Stomach (tissue), 9 donors: ENCODE results near the gene RPUSD4. TPM values are rescaled to one million over a fixed set of nuclear protein-coding genes. Genes with fewer than 3 reads are reported as not detected.

ENCODE experiments used
- DNase-seq, 2 donors: peaks; one replicate each; pipeline versions ENCODE4 v3.0.0 to v3.0.0-alpha.2; 2013 to 2019
- H3K27ac ChIP-seq, 5 donors: fragments of 200-600 bp in 4 of 5; sonication (generic) in 4 of 5; one replicate each; pipeline ENCODE4 v1.5.1; 2013 to 2019; ENCODE audit warnings: mild to moderate bottlenecking in 1 of 5, moderate library complexity in 1 of 5
- H3K27me3 ChIP-seq, 3 donors: fragments of 200-600 bp; sonication (generic); one replicate each; pipeline ENCODE4 v1.5.1; 2017 to 2019; ENCODE audit warnings: mixed run types in 1 of 3
- H3K36me3 ChIP-seq, 4 donors: fragments of 200-600 bp; sonication (generic); 1 replicate in 3 of 4; 2 replicates in 1 of 4; pipeline ENCODE4 v1.5.1; 2016 to 2019
- H3K4me1 ChIP-seq, 4 donors: fragments of 200-600 bp; sonication (generic); one replicate each; pipeline ENCODE4 v1.5.1; 2016 to 2019
- H3K4me3 ChIP-seq, 4 donors: fragments of 200-600 bp; sonication (generic) in 3 of 4; one replicate each; pipeline ENCODE4 v1.5.1; 2016 to 2019; ENCODE audit warnings: mild to moderate bottlenecking in 1 of 4
- H3K9me3 ChIP-seq, 4 donors: fragments of 200-600 bp; sonication (generic); one replicate each; pipeline ENCODE4 v1.5.1; 2016 to 2019
- EP300 ChIP-seq: sonication (generic); formaldehyde crosslinking; IDR thresholded peaks from one replicate; pipeline ENCODE4 v1.6.1; 2017; ENCODE audit warnings: antibody characterized with exemption
- POLR2A ChIP-seq, 4 donors: fragments of 450-650 bp; IDR thresholded peaks; one replicate each; pipeline ENCODE4 v1.6.1; 2016; ENCODE audit warnings: antibody characterized with exemption in 4 of 4, control low read depth in 2 of 4, mild to moderate bottlenecking in 1 of 4, moderate library complexity in 1 of 4
- POLR2AphosphoS5 ChIP-seq, 3 donors: sonication (generic); formaldehyde crosslinking; IDR thresholded peaks; one replicate each; pipeline ENCODE4 v1.6.1; 2016; ENCODE audit warnings: antibody characterized with exemption in 3 of 3
- WGBS, 5 donors: extraction: QIAGEN DNeasy Blood & Tissue Kit in 3 of 5; methylation state at CpG; one replicate each; pipeline versions ENCODE4 v1.1.5 to v1.1.7; 2013 to 2018; 5-methylcytosine and 5-hydroxymethylcytosine counted together
- intact Hi-C: fragments of 100-400 bp; cut with DNase I; formaldehyde crosslinking; loops from one replicate; pipeline ENCODE4 v1.15.1; 2023; ENCODE audit warnings: low total_unique reads
- polyA plus RNA-seq, 3 donors: library from polyadenylated mRNA; stranded (reverse); fragments of 200-250 nt; gene quantifications; one replicate each; pipeline ENCODE4 v1.2.3, GENCODE V29; 2013
- total RNA-seq, 5 donors: library from RNA; depleted of rRNA; stranded (reverse); fragments of >200 nt; gene quantifications; one replicate each; pipeline versions ENCODE4 v1.1.0 to v1.2.3, GENCODE V29; 2014 to 2016
- TF ChIP-seq, protein P1 (sequence below), 7 experiments: fragments of 450-650 bp in 4 of 7; fragments of 200-600 bp in 3 of 7; sonication (generic) in 3 of 7; IDR thresholded peaks; one replicate each; pipeline ENCODE4 v1.5.1; 2016 to 2019; ENCODE audit warnings: antibody characterized with exemption in 7 of 7, control low read depth in 2 of 7, mild to moderate bottlenecking in 1 of 7
- donor health status: healthy with polysubstance abuse.
- donor health status: Bipolar disorder and iron deficiency.
- donor health status: healthy.

The RPUSD4 gene
- total and polyA plus RNA-seq, 8 donors = 16.8 to 63.4 (median 25.2) TPM

- intact Hi-C loops = no loop called here
- peaks cover 0 to 27% (median 4%) of the 10 kb centered on the region in 4 donors for H3K4me1 ChIP-seq
- no peaks in the 10 kb centered on the region for H3K27me3 ChIP-seq
- TF ChIP-seq EP300 (no peak), POLR2AphosphoS5 (IDR thresholded peaks at IDR 0.05) (no peak), POLR2A (IDR thresholded peaks at IDR 0.05) (no peak)
- TF ChIP-seq, protein P1, sequence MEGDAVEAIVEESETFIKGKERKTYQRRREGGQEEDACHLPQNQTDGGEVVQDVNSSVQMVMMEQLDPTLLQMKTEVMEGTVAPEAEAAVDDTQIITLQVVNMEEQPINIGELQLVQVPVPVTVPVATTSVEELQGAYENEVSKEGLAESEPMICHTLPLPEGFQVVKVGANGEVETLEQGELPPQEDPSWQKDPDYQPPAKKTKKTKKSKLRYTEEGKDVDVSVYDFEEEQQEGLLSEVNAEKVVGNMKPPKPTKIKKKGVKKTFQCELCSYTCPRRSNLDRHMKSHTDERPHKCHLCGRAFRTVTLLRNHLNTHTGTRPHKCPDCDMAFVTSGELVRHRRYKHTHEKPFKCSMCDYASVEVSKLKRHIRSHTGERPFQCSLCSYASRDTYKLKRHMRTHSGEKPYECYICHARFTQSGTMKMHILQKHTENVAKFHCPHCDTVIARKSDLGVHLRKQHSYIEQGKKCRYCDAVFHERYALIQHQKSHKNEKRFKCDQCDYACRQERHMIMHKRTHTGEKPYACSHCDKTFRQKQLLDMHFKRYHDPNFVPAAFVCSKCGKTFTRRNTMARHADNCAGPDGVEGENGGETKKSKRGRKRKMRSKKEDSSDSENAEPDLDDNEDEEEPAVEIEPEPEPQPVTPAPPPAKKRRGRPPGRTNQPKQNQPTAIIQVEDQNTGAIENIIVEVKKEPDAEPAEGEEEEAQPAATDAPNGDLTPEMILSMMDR (IDR thresholded peaks at IDR 0.05) = no peak
- WGBS, 5 donors = 82 to 94% (median 85%) methylated on average over 9 to 14 of the region's 14 CpGs
- DNase-seq = no peak
- no peak overlapping the region for H3K4me3 ChIP-seq
- H3K36me3 ChIP-seq = no peaks in the 10 kb centered on the region
- no peaks in the 10 kb centered on the region for H3K9me3 ChIP-seq
- H3K27ac ChIP-seq = no peak overlapping the region
Measured at GRCh38 chr11:126162306-126163030, 49.0 kb downstream of the RPUSD4 start.

- Histone ChIP-seq H3K4me1 (peaks cover 0 to 26% (median 4%) of the 10 kb centered on the region in 4 donors), H3K27me3 (no peaks in the 10 kb centered on the region), H3K4me3 (no peak overlapping the region), H3K36me3 (no peaks in the 10 kb centered on the region), H3K27ac (no peak overlapping the region), H3K9me3 (no peaks in the 10 kb centered on the region)
- WGBS, 5 donors = 83 to 89% (median 88%) methylated on average over 4 to 7 of the region's 7 CpGs
- no peak for TF ChIP-seq POLR2A (IDR thresholded peaks at IDR 0.05)
- TF ChIP-seq POLR2AphosphoS5 (IDR thresholded peaks at IDR 0.05) = no peak
- TF ChIP-seq, protein P1 (IDR thresholded peaks at IDR 0.05) = no peak
- TF ChIP-seq EP300 = no peak
- intact Hi-C loops = no loop called here
- no peak for DNase-seq
Measured at GRCh38 chr11:126161023-126161391, 50.4 kb downstream of the RPUSD4 start.

DNA sequence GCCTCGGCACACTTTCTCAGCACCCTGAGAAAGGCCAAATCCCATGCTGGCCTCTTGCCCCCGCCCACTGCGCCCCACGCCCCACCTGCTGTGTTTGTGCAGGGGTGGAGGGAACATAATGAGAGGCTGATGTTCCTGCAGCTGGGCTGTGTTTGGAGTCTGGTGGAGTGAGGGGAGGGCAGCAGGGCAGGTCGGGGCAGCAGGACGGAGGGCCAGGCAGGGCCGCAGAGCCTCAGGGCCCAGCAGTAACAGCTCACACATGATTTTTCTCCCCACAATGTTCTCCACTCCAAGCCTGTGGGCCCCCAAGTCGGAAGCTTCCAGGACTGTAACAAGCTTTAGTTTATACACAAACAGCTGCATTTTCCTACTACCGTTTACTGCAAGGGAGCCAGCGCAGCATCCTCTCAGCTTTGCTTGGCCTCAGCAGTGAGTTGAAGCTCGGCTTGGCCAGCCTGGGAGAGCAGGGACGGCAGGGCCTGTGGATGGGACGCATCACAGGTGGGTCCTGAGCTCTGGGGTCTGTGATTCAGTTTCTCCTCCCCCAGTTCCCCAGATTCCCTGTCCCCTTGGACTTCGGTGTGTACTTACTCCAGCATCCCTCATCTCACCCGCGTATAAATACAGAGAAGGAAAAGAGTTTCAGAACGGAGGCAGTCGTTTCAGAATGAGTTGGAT is 51.0 kb downstream of the RPUSD4 start:
- Histone ChIP-seq H3K27ac (no peak overlapping the region), H3K36me3 (no peaks in the 10 kb centered on the region), H3K4me1 (peaks cover 0 to 21% (median 4%) of the 10 kb centered on the region in 4 donors), H3K27me3 (no peaks in the 10 kb centered on the region), H3K9me3 (no peaks in the 10 kb centered on the region), H3K4me3 (no peak overlapping the region)
- no peak for TF ChIP-seq EP300
- no peak for TF ChIP-seq POLR2A (IDR thresholded peaks at IDR 0.05)
- TF ChIP-seq POLR2AphosphoS5 (IDR thresholded peaks at IDR 0.05) = no peak
- TF ChIP-seq, protein P1 (IDR thresholded peaks at IDR 0.05) = no peak
- 73 to 79% (median 74%) methylated on average over 14 to 18 of the region's 18 CpGs for WGBS, 5 donors
- DNase-seq = peak in 1 of 2 donors; percentile 67
- intact Hi-C loops = no loop called here

DNA sequence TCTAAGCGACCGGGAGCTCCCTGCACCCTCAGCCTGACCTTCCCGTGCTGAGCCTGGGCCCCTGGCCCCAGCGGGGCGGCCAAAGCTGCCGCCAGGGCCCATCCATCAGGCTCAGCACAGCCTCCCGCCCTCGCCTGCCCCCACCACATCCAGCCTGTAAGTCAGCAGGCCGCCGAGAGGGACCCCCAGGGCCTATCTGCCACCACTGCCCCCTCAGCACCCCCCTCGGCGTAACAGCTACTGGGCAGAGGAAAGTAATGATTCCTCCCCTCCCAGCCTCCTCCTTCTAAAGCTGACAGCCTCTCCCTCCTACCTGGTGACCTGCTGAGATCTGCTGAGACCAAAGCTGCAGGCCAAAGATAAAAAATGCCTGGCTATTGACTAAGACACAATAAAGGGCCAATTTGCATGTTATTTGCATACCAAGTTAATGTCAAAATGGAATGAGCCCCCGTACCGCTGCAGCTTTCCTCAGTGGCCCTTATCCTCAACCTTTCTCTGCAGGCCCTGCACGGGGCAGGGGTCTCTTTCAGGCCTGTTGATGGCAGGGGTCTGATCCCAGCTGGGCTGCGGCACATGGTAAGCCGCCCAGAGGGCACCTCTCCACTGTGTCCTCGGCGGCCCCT is 51.6 kb downstream of the RPUSD4 start:
- DNase-seq = no peak
- 81 to 88% (median 86%) methylated on average over 12 to 19 of the region's 19 CpGs for WGBS, 5 donors
- intact Hi-C loops = no loop called here
- H3K27me3 ChIP-seq = no peaks in the 10 kb centered on the region
- TF ChIP-seq, protein P1 (IDR thresholded peaks at IDR 0.05) = no peak
- TF ChIP-seq EP300 (no peak), POLR2A (IDR thresholded peaks at IDR 0.05) (no peak), POLR2AphosphoS5 (IDR thresholded peaks at IDR 0.05) (no peak)
- H3K4me3 ChIP-seq = no peak overlapping the region
- H3K36me3 ChIP-seq = no peaks in the 10 kb centered on the region
- H3K9me3 ChIP-seq = no peaks in the 10 kb centered on the region
- peaks cover 0 to 14% (median 4%) of the 10 kb centered on the region in 4 donors for H3K4me1 ChIP-seq
- H3K27ac ChIP-seq = no peak overlapping the region
